Testis (tissue), 2 donors: ENCODE measurements around the gene PTPN9.

Experiments
- POLR2A ChIP-seq: fragments of 450-650 bp; IDR thresholded peaks from one replicate; pipeline ENCODE4 v1.6.1; 2017; ENCODE audit warnings: antibody characterized with exemption, mild to moderate bottlenecking, moderate library complexity
- TF ChIP-seq, protein P1 (sequence below), 3 experiments: fragments of 450-650 bp in 2 of 3; fragments of 200-600 bp in 1 of 3; sonication (generic) in 1 of 3; IDR thresholded peaks; one replicate each; pipeline ENCODE4 v1.5.1; 2016 to 2019; ENCODE audit warnings: antibody characterized with exemption in 3 of 3, mild to moderate bottlenecking in 2 of 3, moderate library complexity in 1 of 3

DNA sequence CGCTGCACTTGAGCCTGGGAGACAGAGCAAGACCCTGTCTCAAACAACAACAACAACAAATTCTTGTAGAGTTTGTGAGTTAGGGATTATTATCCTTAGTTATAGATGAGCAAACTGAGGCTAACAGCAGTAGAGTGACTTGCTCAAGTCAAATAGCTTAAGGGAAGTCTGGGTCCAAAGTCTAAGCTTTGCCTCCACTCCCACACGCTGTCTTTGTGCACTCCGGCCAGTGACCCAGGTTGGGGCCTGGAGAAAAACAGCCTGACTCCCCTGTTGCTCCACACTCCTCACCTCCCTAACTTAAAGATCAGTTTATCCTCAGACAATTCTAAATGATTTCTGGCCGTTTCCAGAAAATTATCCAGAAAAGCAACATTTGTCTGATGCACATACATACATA, 118.5 kb downstream of the PTPN9 start:
- TF ChIP-seq, protein P1, sequence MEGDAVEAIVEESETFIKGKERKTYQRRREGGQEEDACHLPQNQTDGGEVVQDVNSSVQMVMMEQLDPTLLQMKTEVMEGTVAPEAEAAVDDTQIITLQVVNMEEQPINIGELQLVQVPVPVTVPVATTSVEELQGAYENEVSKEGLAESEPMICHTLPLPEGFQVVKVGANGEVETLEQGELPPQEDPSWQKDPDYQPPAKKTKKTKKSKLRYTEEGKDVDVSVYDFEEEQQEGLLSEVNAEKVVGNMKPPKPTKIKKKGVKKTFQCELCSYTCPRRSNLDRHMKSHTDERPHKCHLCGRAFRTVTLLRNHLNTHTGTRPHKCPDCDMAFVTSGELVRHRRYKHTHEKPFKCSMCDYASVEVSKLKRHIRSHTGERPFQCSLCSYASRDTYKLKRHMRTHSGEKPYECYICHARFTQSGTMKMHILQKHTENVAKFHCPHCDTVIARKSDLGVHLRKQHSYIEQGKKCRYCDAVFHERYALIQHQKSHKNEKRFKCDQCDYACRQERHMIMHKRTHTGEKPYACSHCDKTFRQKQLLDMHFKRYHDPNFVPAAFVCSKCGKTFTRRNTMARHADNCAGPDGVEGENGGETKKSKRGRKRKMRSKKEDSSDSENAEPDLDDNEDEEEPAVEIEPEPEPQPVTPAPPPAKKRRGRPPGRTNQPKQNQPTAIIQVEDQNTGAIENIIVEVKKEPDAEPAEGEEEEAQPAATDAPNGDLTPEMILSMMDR (IDR thresholded peaks at IDR 0.05), result no peak
- TF ChIP-seq POLR2A, result no peak
